Fibroblast of lung (primary cell): ENCODE measurements around the gene RNGTT.

Experiments
- EZH2 ChIP-seq: IDR thresholded peaks from 2 replicates; pipeline ENCODE4 v1.5.1; 2012; ENCODE audit warnings: low read length, control low read depth, mild to moderate bottlenecking; ENCODE audit errors: missing control alignments
- TF ChIP-seq, protein P1 (sequence below), 2 donors: IDR thresholded peaks in 1 of 2; conservative IDR thresholded peaks in 1 of 2; 1 replicate in 1 of 2; 2 replicates in 1 of 2; pipeline ENCODE4 v1.5.1; 2011 to 2012; ENCODE audit warnings: low read length in 2 of 2, control low read depth in 1 of 2, inconsistent platforms in 1 of 2, low read depth in 1 of 2, mild to moderate bottlenecking in 1 of 2

DNA sequence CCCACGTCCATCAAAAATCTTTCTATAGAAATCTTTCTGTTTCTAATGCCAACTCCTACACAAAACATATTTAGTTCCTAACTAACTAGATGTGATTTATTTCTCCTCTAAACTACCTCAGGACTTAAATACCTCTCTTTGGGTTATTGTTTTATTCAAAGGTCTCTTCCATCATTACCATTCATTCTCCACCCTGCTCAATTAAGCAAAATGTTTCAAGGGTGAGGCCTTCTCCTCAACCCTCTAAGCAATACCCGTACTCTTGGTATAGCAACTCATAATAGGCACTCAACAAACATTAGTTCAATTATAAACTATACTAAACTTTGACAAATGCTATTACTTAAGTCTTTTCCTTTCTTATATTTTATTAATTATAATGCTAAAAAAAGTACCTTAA is 111.4 kb downstream of the RNGTT start:
- TF ChIP-seq, protein P1, sequence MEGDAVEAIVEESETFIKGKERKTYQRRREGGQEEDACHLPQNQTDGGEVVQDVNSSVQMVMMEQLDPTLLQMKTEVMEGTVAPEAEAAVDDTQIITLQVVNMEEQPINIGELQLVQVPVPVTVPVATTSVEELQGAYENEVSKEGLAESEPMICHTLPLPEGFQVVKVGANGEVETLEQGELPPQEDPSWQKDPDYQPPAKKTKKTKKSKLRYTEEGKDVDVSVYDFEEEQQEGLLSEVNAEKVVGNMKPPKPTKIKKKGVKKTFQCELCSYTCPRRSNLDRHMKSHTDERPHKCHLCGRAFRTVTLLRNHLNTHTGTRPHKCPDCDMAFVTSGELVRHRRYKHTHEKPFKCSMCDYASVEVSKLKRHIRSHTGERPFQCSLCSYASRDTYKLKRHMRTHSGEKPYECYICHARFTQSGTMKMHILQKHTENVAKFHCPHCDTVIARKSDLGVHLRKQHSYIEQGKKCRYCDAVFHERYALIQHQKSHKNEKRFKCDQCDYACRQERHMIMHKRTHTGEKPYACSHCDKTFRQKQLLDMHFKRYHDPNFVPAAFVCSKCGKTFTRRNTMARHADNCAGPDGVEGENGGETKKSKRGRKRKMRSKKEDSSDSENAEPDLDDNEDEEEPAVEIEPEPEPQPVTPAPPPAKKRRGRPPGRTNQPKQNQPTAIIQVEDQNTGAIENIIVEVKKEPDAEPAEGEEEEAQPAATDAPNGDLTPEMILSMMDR (conservative IDR thresholded peaks at IDR 0.05 in 1 of 2, IDR thresholded peaks at IDR 0.05 in 1 of 2; ENCODE audit: low read depth in 1 of 2, low read length in 2 of 2), result no peak
- no peak for TF ChIP-seq EZH2
